ENCODE data around the gene RGS10.

The RGS10 gene

DNA sequence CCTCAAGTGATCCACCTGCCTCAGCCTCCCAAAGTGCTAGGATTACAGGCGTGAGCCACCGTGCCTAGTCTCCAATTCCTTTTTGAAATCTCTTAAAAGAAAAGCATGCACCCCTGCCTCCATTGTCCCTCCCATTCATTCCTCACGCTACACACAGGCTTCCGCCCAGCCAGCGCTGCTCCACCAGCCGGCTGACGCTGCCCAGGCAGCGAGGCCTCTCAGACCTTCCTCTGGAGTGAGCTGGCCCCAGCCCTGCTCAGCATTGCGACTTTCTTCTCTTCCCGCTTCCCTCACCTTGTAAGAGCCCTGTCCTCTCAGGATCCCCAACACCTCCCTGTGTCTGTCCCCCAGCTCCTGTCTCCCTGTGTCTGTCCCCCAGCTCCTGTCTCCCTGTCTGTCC lies 23.6 kb downstream of the RGS10 start:
- H2AFZ ChIP-seq (ENCODE audit: low read depth, low read length): no peak overlapping the region
- no peak overlapping the region for H3K9ac ChIP-seq (ENCODE audit: low read length)
- H3K4me3 ChIP-seq (ENCODE audit: low read length): no peak overlapping the region
- no peaks in the 10 kb centered on the region for H3K79me2 ChIP-seq (ENCODE audit: low read length)
- H4K20me1 ChIP-seq (ENCODE audit: insufficient read depth, low read length): no peaks in the 10 kb centered on the region
- no peaks in the 10 kb centered on the region for H3K9me3 ChIP-seq (ENCODE audit: insufficient read depth, low read length)
- TF ChIP-seq, protein P1, sequence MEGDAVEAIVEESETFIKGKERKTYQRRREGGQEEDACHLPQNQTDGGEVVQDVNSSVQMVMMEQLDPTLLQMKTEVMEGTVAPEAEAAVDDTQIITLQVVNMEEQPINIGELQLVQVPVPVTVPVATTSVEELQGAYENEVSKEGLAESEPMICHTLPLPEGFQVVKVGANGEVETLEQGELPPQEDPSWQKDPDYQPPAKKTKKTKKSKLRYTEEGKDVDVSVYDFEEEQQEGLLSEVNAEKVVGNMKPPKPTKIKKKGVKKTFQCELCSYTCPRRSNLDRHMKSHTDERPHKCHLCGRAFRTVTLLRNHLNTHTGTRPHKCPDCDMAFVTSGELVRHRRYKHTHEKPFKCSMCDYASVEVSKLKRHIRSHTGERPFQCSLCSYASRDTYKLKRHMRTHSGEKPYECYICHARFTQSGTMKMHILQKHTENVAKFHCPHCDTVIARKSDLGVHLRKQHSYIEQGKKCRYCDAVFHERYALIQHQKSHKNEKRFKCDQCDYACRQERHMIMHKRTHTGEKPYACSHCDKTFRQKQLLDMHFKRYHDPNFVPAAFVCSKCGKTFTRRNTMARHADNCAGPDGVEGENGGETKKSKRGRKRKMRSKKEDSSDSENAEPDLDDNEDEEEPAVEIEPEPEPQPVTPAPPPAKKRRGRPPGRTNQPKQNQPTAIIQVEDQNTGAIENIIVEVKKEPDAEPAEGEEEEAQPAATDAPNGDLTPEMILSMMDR (IDR thresholded peaks at IDR 0.05; ENCODE audit: low read depth, low read length): no peak
- no peak for TF ChIP-seq EZH2phosphoT487 (IDR thresholded peaks at IDR 0.05; ENCODE audit: low read depth)
- peaks cover 41% of the 10 kb centered on the region for H3K4me1 ChIP-seq (ENCODE audit: low read length)
- H3K36me3 ChIP-seq (replicated peaks; ENCODE audit: low read depth, low read length): peaks cover 16% of the 10 kb centered on the region
- H3K4me2 ChIP-seq (ENCODE audit: low read length): no peak overlapping the region
- H3K27ac ChIP-seq (ENCODE audit: low read length): peak overlapping the region; percentile 98
- H3K27me3 ChIP-seq (ENCODE audit: low read depth, low read length): no peaks in the 10 kb centered on the region

DNA sequence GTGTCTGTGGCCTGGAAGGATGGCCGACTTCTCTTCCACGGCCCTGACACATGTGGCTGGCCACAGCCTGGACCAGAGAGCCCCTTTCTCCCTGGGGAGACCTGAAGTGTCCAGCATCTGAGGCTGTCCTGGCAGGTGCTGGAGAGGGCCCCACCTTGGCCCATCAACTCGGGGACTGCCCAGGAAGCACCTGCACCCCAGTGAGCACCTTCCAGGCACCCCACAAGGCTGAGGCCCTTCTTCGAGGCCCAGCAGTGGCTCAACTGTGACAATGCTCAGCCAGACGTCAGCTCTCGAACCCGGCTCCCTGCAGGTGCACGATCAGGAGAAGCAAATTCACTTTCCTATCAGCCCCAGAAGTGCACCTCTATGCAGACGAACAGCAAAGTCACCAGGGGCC lies 24.3 kb downstream of the RGS10 start:
- H3K9ac ChIP-seq (ENCODE audit: low read length): peak overlapping the region; percentile 70
- peaks cover 12% of the 10 kb centered on the region for H3K36me3 ChIP-seq (replicated peaks; ENCODE audit: low read depth, low read length)
- H3K27ac ChIP-seq (ENCODE audit: low read length): peak overlapping the region; percentile 98
- H3K79me2 ChIP-seq (ENCODE audit: low read length): no peaks in the 10 kb centered on the region
- H3K4me1 ChIP-seq (ENCODE audit: low read length): peaks cover 41% of the 10 kb centered on the region
- no peaks in the 10 kb centered on the region for H3K9me3 ChIP-seq (ENCODE audit: insufficient read depth, low read length)
- no peak for TF ChIP-seq EZH2phosphoT487 (IDR thresholded peaks at IDR 0.05; ENCODE audit: low read depth)
- TF ChIP-seq, protein P1 (IDR thresholded peaks at IDR 0.05; ENCODE audit: low read depth, low read length): no peak
- H3K27me3 ChIP-seq (ENCODE audit: low read depth, low read length): no peaks in the 10 kb centered on the region
- H3K4me2 ChIP-seq (ENCODE audit: low read length): peak overlapping the region; percentile 74
- H3K4me3 ChIP-seq (ENCODE audit: low read length): peak overlapping the region; percentile 47; the same call in 1 of the 2 replicates
- H2AFZ ChIP-seq (ENCODE audit: low read depth, low read length): no peak overlapping the region
- no peaks in the 10 kb centered on the region for H4K20me1 ChIP-seq (ENCODE audit: insufficient read depth, low read length)

DNA sequence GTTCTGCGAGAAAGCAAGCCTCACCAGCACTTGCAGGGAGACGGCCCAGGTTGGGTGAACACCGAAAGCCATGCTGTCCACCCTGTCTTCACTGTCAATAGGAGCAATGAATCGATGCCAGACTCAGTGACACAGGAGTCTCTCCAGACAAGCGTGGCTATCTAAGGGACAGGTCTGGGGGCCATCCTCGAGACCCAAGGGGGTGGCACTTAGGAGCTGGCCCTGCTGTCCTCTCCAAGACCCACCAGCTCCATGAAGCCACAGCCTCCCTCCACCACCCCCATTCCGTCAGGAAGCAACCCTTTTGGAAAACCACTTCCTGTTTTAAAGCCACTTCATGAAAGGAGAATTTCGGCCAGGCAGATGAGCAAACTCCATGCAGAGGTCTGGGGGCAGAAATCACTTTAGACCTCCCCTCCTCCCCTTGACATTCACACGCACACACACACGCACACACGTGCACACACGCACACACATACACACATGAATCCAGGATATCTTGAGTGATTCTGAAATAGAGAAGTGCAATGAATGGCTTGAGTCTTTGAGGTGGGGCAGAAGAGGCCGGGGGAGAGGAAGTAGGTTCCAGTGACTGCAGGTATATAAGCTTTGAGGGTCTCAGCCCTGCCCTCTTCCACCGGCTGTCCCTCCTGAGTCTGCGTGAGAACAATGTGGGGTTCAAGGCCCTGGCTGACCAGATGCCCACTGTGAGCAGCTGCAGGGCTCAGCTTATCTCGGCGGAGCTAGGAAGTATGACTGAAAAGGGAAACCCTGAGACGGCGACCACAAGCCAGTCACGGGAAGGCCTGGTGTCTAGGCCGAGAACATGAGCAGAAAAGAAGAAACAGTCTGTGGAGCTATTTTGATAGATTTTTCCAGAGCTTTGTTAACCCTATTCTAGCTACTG lies 25.0 kb downstream of the RGS10 start:
- Histone ChIP-seq H3K79me2 (ENCODE audit: low read length) (no peaks in the 10 kb centered on the region), H3K9ac (ENCODE audit: low read length) (peak overlapping the region; percentile 70), H3K9me3 (ENCODE audit: insufficient read depth, low read length) (no peaks in the 10 kb centered on the region), H3K27me3 (ENCODE audit: low read depth, low read length) (no peaks in the 10 kb centered on the region), H2AFZ (ENCODE audit: low read depth, low read length) (no peak overlapping the region), H3K4me2 (ENCODE audit: low read length) (peak overlapping the region; percentile 74), H3K27ac (ENCODE audit: low read length) (peak overlapping the region; percentile 98), H4K20me1 (ENCODE audit: insufficient read depth, low read length) (no peaks in the 10 kb centered on the region), H3K4me1 (ENCODE audit: low read length) (peaks cover 41% of the 10 kb centered on the region), H3K36me3 (replicated peaks; ENCODE audit: low read depth, low read length) (peaks cover 12% of the 10 kb centered on the region), H3K4me3 (ENCODE audit: low read length) (peak overlapping the region; percentile 47)
- TF ChIP-seq, protein P1 (IDR thresholded peaks at IDR 0.05; ENCODE audit: low read depth, low read length): no peak
- TF ChIP-seq EZH2phosphoT487 (IDR thresholded peaks at IDR 0.05; ENCODE audit: low read depth): no peak

DNA sequence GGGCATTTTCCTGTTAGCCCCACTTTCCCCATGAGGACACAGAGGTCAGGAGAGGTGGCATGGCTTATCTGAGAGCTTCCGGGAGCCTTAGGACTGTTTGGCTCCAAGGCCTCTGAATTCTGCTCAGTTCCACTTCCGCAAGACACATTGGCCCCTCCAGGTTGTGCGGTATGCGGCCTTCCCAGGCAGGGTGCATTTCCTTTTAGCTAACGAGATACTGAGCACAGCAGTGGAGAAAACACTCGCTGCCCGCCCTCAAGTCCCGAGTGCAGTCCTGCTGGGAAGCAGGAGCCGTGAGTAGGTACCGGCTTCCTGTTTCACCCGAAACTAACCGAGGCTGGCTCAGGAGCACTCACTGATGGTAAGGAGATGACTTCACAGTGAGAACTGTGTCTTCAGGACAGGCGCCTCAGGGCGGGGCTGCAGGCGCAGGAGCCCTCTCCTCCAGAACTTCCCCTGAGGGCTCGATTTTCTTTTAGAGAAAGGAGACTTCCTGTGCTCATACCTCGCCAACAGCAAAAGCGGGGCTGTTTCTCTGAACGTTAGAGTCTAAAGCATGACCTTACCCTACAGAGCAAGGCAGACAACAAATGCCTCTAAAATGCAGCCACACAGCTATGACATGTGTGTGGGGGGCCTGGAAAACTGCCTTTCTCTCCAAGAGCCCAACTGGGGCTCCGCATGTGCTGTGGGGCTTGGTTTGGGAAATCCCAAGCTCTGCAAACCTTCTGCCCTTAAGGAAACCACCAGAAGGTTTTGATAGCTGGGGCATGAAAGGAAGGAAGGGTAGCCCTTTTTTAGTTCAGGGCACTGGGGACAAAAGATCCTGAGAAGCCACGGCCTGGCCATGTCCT lies 25.9 kb downstream of the RGS10 start:
- H3K36me3 ChIP-seq (replicated peaks; ENCODE audit: low read depth, low read length): peaks cover 12% of the 10 kb centered on the region
- peaks cover 41% of the 10 kb centered on the region for H3K4me1 ChIP-seq (ENCODE audit: low read length)
- no peak overlapping the region for H2AFZ ChIP-seq (ENCODE audit: low read depth, low read length)
- H3K27ac ChIP-seq (ENCODE audit: low read length): peak overlapping the region; percentile 98
- peak overlapping the region; percentile 74 for H3K4me2 ChIP-seq (ENCODE audit: low read length)
- no peaks in the 10 kb centered on the region for H4K20me1 ChIP-seq (ENCODE audit: insufficient read depth, low read length)
- H3K27me3 ChIP-seq (ENCODE audit: low read depth, low read length): no peaks in the 10 kb centered on the region
- TF ChIP-seq, protein P1 (IDR thresholded peaks at IDR 0.05; ENCODE audit: low read depth, low read length): no peak
- no peak for TF ChIP-seq EZH2phosphoT487 (IDR thresholded peaks at IDR 0.05; ENCODE audit: low read depth)
- H3K9ac ChIP-seq (ENCODE audit: low read length): peak overlapping the region; percentile 70
- peak overlapping the region; percentile 47 for H3K4me3 ChIP-seq (ENCODE audit: low read length)
- H3K9me3 ChIP-seq (ENCODE audit: insufficient read depth, low read length): no peaks in the 10 kb centered on the region
- H3K79me2 ChIP-seq (ENCODE audit: low read length): no peaks in the 10 kb centered on the region
